Breast epithelium (tissue), 4 donors: Measurements from ENCODE around the gene TNFAIP8L1. TPM values are rescaled to one million over a fixed set of nuclear protein-coding genes. Genes with fewer than 3 reads are reported as not detected.

ENCODE experiments used
- DNase-seq, 2 donors: peaks; one replicate each; pipeline ENCODE4 v3.0.0-alpha.2; 2019; ENCODE audit warnings: low spot score in 2 of 2
- H3K27ac ChIP-seq, 2 donors: fragments of 200-600 bp; sonication (generic) in 1 of 2; one replicate each; pipeline ENCODE4 v1.5.1; 2016 to 2019; ENCODE audit warnings: mild to moderate bottlenecking in 1 of 2
- H3K27me3 ChIP-seq, 2 donors: fragments of 200-600 bp; sonication (generic) in 1 of 2; one replicate each; pipeline versions ENCODE4 v1.5.1 to v1.6.0; 2017 to 2019; ENCODE audit warnings: control low read depth in 1 of 2, mild to moderate bottlenecking in 1 of 2
- H3K36me3 ChIP-seq: fragments of 200-600 bp; one replicate; pipeline ENCODE4 v1.5.1; 2019
- H3K4me1 ChIP-seq, 2 donors: fragments of 200-600 bp; sonication (generic); one replicate each; pipeline ENCODE4 v1.5.1; 2016 to 2019; ENCODE audit warnings: control low read depth in 1 of 2
- H3K4me3 ChIP-seq, 3 donors: fragments of 200-600 bp; sonication (generic); 1 replicate in 2 of 3; 2 replicates in 1 of 3; pipeline ENCODE4 v1.5.1; 2016 to 2019; ENCODE audit warnings: mild to moderate bottlenecking in 3 of 3, moderate library complexity in 2 of 3
- H3K9me3 ChIP-seq, 2 donors: fragments of 200-600 bp; sonication (generic) in 1 of 2; one replicate each; pipeline ENCODE4 v1.5.1; 2016 to 2019; ENCODE audit warnings: control low read depth in 1 of 2
- POLR2A ChIP-seq: fragments of 450-650 bp; IDR thresholded peaks from one replicate; pipeline ENCODE4 v1.6.1; 2016; ENCODE audit warnings: antibody characterized with exemption, mild to moderate bottlenecking, moderate library complexity
- POLR2AphosphoS5 ChIP-seq, 3 donors: sonication (generic); formaldehyde crosslinking; IDR thresholded peaks; one replicate each; pipeline ENCODE4 v1.6.1; 2017; ENCODE audit warnings: antibody characterized with exemption in 3 of 3
- intact Hi-C: fragments of 100-400 bp; cut with DNase I; formaldehyde crosslinking; loops from one replicate; pipeline ENCODE4 v1.15.1; 2023; ENCODE audit warnings: low total_unique reads
- total RNA-seq, 3 donors: library from RNA; depleted of rRNA; stranded (reverse); fragments of >200 nt; gene quantifications; one replicate each; pipeline ENCODE4 v1.1.0, GENCODE V29; 2016
- TF ChIP-seq, protein P1 (sequence below), 3 donors: fragments of 450-650 bp; IDR thresholded peaks; one replicate each; pipeline ENCODE4 v1.5.1; 2016 to 2017; ENCODE audit warnings: antibody characterized with exemption in 3 of 3, mild to moderate bottlenecking in 3 of 3, moderate library complexity in 3 of 3

Gene TNFAIP8L1
- total RNA-seq, 3 donors from 2014 or later, result 1.6 to 3.6 (median 2.9) TPM

DNA sequence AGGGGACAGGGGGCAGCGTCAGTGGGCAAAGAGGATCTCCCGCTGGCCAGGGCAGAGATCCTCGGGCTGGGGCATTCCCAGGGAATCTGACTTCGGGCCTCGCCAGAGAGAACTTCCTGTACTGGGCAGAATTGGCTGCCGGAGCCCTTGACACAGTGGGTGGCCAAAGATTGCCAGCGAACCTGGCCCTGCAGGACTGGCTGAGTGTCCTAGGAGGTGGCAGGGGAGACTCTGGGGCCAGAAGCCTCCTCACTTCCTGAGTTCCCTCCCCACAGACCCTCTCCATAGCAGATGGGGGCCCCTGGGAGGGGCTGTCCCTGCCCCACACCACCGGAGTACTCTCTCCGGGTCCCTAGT lies 65.0 kb downstream of the TNFAIP8L1 start:
- TF ChIP-seq POLR2AphosphoS5 (IDR thresholded peaks at IDR 0.05) (no peak), POLR2A (no peak)
- TF ChIP-seq, protein P1, sequence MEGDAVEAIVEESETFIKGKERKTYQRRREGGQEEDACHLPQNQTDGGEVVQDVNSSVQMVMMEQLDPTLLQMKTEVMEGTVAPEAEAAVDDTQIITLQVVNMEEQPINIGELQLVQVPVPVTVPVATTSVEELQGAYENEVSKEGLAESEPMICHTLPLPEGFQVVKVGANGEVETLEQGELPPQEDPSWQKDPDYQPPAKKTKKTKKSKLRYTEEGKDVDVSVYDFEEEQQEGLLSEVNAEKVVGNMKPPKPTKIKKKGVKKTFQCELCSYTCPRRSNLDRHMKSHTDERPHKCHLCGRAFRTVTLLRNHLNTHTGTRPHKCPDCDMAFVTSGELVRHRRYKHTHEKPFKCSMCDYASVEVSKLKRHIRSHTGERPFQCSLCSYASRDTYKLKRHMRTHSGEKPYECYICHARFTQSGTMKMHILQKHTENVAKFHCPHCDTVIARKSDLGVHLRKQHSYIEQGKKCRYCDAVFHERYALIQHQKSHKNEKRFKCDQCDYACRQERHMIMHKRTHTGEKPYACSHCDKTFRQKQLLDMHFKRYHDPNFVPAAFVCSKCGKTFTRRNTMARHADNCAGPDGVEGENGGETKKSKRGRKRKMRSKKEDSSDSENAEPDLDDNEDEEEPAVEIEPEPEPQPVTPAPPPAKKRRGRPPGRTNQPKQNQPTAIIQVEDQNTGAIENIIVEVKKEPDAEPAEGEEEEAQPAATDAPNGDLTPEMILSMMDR (IDR thresholded peaks at IDR 0.05), result no peak
- no peaks in the 10 kb centered on the region for H3K27me3 ChIP-seq
- H3K4me1 ChIP-seq, result peaks cover 5 to 15% of the 10 kb centered on the region in 2 donors
- H3K27ac ChIP-seq, result no peak overlapping the region
- intact Hi-C loops, result no loop called here
- peaks cover 10% of the 10 kb centered on the region for H3K36me3 ChIP-seq
- DNase-seq, result no peak
- H3K9me3 ChIP-seq, result no peaks in the 10 kb centered on the region
- no peak overlapping the region for H3K4me3 ChIP-seq

Other genes starting within 250 kb of the TNFAIP8L1 start
- gene SH3GL1, start 239.0 kb upstream of the TNFAIP8L1 start, total RNA-seq, result 10 to 100 TPM; 25.6 to 52.5 (median 33.8) TPM
- gene CHAF1A, start 236.9 kb upstream of the TNFAIP8L1 start, total RNA-seq, result 1 to 10 TPM; 6.3 to 8.2 (median 7.9) TPM
- gene UBXN6, start 181.7 kb upstream of the TNFAIP8L1 start, total RNA-seq, result 100 to 1,000 TPM in 1 of 3 donors, 10 to 100 TPM in 2; 72.9 to 139 (median 91.1) TPM
- gene HDGFL2, start 167.2 kb upstream of the TNFAIP8L1 start, total RNA-seq, result 10 to 100 TPM; 33.0 to 34.1 (median 33.1) TPM
- gene PLIN4, start 121.0 kb upstream of the TNFAIP8L1 start, total RNA-seq, result 100 to 1,000 TPM in 2 of 3 donors, 10 to 100 TPM in 1; 50.1 to 629 (median 213) TPM
- gene PLIN5, start 104.3 kb upstream of the TNFAIP8L1 start, total RNA-seq, result 10 to 100 TPM; 10.4 to 26.2 (median 15.4) TPM
- 10 to 100 TPM in 1 of 3 donors, 1 to 10 TPM in 1, under 1 TPM in 1; 0.64 to 14.7 (median 5.7) TPM for gene LRG1, start 99.5 kb upstream of the TNFAIP8L1 start, total RNA-seq
- gene SEMA6B, start 79.8 kb upstream of the TNFAIP8L1 start, total RNA-seq, result 1 to 10 TPM; 2.3 to 8.8 (median 3.2) TPM
- 10 to 100 TPM; 36.3 to 55.1 (median 42.1) TPM for gene MYDGF, start 30.8 kb downstream of the TNFAIP8L1 start, total RNA-seq
- 10 to 100 TPM; 33.6 to 74.1 (median 49.6) TPM for gene DPP9, start 84.3 kb downstream of the TNFAIP8L1 start, total RNA-seq
- 10 to 100 TPM; 10.4 to 17.6 (median 12.5) TPM for gene FEM1A, start 152.2 kb downstream of the TNFAIP8L1 start, total RNA-seq
- 1 to 10 TPM; 3.5 to 5.2 (median 4.7) TPM for gene TICAM1, start 192.2 kb downstream of the TNFAIP8L1 start, total RNA-seq
- 10 to 100 TPM; 50.1 to 77.3 (median 53.8) TPM for gene PLIN3, start 228.2 kb downstream of the TNFAIP8L1 start, total RNA-seq